K562 (cell line): ENCODE data around the gene CCNQ. TPM values are rescaled to one million over a fixed set of nuclear protein-coding genes. Genes with fewer than 3 reads are reported as not detected.

Experiments used
- BACH1 ChIP-seq: fragments of 200-800 bp; sonication (Bioruptor generic); IDR thresholded peaks from 2 replicates; pipeline ENCODE4 v1.6.1; 2016; ENCODE audit warnings: missing genetic modification characterization, missing compliant biosample characterization
- CTBP1 ChIP-seq: fragments of 450-650 bp; IDR thresholded peaks from 2 replicates; pipeline ENCODE4 v1.6.1; 2016; ENCODE audit warnings: borderline replicate concordance
- ETS2 ChIP-seq: IDR thresholded peaks from 2 replicates; pipeline ENCODE4 v1.6.1; 2016; ENCODE audit warnings: borderline replicate concordance, missing genetic modification characterization, mild to moderate bottlenecking, moderate library complexity, missing compliant biosample characterization; ENCODE audit not compliant: poor library complexity, severe bottlenecking
- HEY1 ChIP-seq: fragments of 250-450 bp; sonication (Bioruptor Pico); IDR thresholded peaks from 2 replicates; pipeline ENCODE4 v1.5.0; 2020; ENCODE audit warnings: mild to moderate bottlenecking, moderate library complexity, borderline replicate concordance
- KLF6 ChIP-seq: fragments of 250-450 bp; sonication (Bioruptor Pico); IDR thresholded peaks from 2 replicates; pipeline ENCODE4 v1.4.0; 2020; ENCODE audit warnings: mild to moderate bottlenecking, moderate library complexity, borderline replicate concordance
- MIER1 ChIP-seq: fragments of 450-650 bp; IDR thresholded peaks from 2 replicates; pipeline ENCODE4 v1.6.1; 2016; ENCODE audit warnings: antibody characterized with exemption, mild to moderate bottlenecking, low read depth
- NFE2 ChIP-seq: IDR thresholded peaks from 2 replicates; pipeline ENCODE4 v1.6.1; 2014; ENCODE audit warnings: antibody characterized with exemption, low read depth
- NFRKB ChIP-seq: fragments of 450-650 bp; IDR thresholded peaks from 2 replicates; pipeline ENCODE4 v1.6.1; 2016; ENCODE audit warnings: low read depth
- POLR2A ChIP-seq: fragments of 450-650 bp; conservative IDR thresholded peaks from 2 replicates; pipeline ENCODE4 v1.6.1; 2016
- PTTG1 ChIP-seq: fragments of 450-650 bp; IDR thresholded peaks from 2 replicates; pipeline ENCODE4 v1.6.1; 2016; ENCODE audit warnings: low read depth, mild to moderate bottlenecking, missing genetic modification characterization, missing compliant biosample characterization
- RAD51 ChIP-seq: fragments of 450-650 bp; IDR thresholded peaks from 2 replicates; pipeline ENCODE4 v1.7.1; 2016; ENCODE audit warnings: low read depth, mild to moderate bottlenecking, borderline replicate concordance
- RBM22 ChIP-seq: fragments of 200-400 bp; formaldehyde crosslinking; IDR thresholded peaks from 2 replicates; pipeline ENCODE4 v1.6.1; 2018; ENCODE audit warnings: low read length, low read depth; ENCODE audit not compliant: poor library complexity, severe bottlenecking
- RBM25 ChIP-seq: fragments of 200-400 bp; formaldehyde crosslinking; IDR thresholded peaks from 2 replicates; pipeline ENCODE4 v1.6.1; 2018; ENCODE audit warnings: low read length, low read depth, moderate library complexity; ENCODE audit not compliant: severe bottlenecking
- SMARCA5 ChIP-seq: fragments of 450-650 bp; IDR thresholded peaks from 2 replicates; pipeline ENCODE4 v1.6.1; 2016
- TSC22D4 ChIP-seq: fragments of 450-650 bp; IDR thresholded peaks from 2 replicates; pipeline ENCODE4 v1.6.1; 2016; ENCODE audit warnings: missing genetic modification characterization, missing biosample characterization, control low read depth
- ZKSCAN1 ChIP-seq: fragments of 150-350 bp; IDR thresholded peaks from 2 replicates; pipeline ENCODE4 v1.6.1; 2016; ENCODE audit warnings: low read depth, low read length
- ZNF354B ChIP-seq: fragments of 250-450 bp; sonication (Bioruptor Pico); IDR thresholded peaks from 2 replicates; pipeline ENCODE4 v1.4.0; 2020
- ZNF444 ChIP-seq: fragments of 250-450 bp; sonication (Bioruptor Pico); IDR thresholded peaks from 2 replicates; pipeline ENCODE4 v1.4.0; 2020; ENCODE audit warnings: mild to moderate bottlenecking, moderate library complexity
- polyA plus RNA-seq, 8 experiments: library from polyadenylated mRNA; depleted of rRNA in 4 of 8; stranded (reverse) in 5 of 8; unstranded in 3 of 8; fragments of >200 nt; fragmentation: Nextera tagmentation in 2 of 8; fragmentation: Illumina TruSeq in 1 of 8; extraction: Ambion mirVana in 2 of 8; extraction: Trizol in 1 of 8; gene quantifications; 2 replicates each; pipeline versions ENCODE4 v1.2.1 to v1.2.3, GENCODE V29; 2011 to 2014; ENCODE audit warnings: inconsistent platforms in 1 of 8, missing spikeins in 1 of 8
- total RNA-seq, 7 experiments: library from RNA; depleted of rRNA in 6 of 7; stranded (reverse); fragments of >200 nt in 6 of 7; fragmentation: Illumina TruSeq in 2 of 7; extraction: Trizol in 2 of 7; gene quantifications; 2 replicates each; pipeline versions ENCODE4 v1.2.1 to v1.2.3, GENCODE V29; 2011 to 2021; ENCODE audit warnings: low replicate concordance in 1 of 7
- TF ChIP-seq, protein P1 (sequence below): fragments of 250-450 bp; sonication (Bioruptor Pico); IDR thresholded peaks from 2 replicates; pipeline ENCODE4 v1.4.0; 2020; ENCODE audit warnings: mild to moderate bottlenecking, moderate library complexity
- TF ChIP-seq, protein P2 (sequence below): fragments of 450-650 bp; IDR thresholded peaks from 2 replicates; pipeline ENCODE4 v1.6.1; 2017; ENCODE audit warnings: mild to moderate bottlenecking, moderate library complexity
- TF ChIP-seq, protein P3 (sequence below): fragments of 450-650 bp; formaldehyde crosslinking; IDR thresholded peaks from 2 replicates; pipeline ENCODE4 v1.4.0; 2020; ENCODE audit warnings: mild to moderate bottlenecking, moderate library complexity
- TF ChIP-seq, protein P4 (sequence below): fragments of 250-450 bp; sonication (Bioruptor Pico); IDR thresholded peaks from 2 replicates; pipeline ENCODE4 v1.5.0; 2021

Gene CCNQ
- total and polyA plus RNA-seq, 9 of the 15 experiments (the other 6 are each of a cell fraction or from before 2014, with no cell fraction given): 0.92 to 53.8 (median 25.3) TPM

DNA sequence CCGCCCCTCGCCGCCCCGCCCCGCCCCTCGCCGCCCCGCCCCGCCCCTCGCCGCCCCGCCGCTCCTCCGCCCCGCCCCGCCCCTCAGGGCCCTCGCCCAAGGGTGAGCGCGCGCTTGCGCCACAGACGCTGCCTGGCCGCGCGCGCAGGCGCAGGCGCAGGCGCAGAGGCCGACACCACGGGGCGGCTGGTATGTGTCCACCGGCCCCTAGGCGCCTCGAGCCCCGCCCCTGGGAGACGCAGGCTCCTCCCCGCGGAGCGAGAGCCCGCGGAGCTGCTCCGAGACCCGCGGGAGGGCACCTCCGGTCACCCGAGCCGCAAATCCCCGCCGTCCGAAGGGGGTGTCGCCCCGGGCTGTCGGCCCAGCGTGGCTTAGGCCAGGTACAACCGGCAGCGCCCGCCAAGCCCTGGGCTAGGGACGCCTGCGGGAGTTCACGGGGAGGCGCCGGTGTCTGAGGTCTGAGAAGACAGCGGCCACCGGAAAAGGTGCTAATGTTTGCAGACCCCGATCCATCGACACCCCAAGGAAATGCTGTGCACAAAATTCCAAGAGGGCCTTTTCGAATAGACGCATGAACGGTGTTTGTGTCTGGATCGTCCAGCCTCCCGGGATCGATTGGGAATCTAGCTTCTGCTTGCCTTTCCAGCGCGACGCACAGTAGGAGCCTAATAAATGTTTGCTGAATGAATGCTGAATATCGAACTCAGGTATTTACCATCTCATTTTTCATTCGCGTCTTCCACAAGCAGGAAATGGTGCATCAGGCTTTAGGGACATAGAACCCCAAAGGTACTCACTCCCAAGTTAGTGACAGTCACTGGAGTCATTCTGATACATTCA, 473 bp upstream of the CCNQ start (continued):
- TF ChIP-seq ZNF444: no peak
- TF ChIP-seq ETS2 (tag): no peak
- TF ChIP-seq BACH1 (tag): no peak
- TF ChIP-seq PTTG1 (tag): no peak
- TF ChIP-seq, protein P1, sequence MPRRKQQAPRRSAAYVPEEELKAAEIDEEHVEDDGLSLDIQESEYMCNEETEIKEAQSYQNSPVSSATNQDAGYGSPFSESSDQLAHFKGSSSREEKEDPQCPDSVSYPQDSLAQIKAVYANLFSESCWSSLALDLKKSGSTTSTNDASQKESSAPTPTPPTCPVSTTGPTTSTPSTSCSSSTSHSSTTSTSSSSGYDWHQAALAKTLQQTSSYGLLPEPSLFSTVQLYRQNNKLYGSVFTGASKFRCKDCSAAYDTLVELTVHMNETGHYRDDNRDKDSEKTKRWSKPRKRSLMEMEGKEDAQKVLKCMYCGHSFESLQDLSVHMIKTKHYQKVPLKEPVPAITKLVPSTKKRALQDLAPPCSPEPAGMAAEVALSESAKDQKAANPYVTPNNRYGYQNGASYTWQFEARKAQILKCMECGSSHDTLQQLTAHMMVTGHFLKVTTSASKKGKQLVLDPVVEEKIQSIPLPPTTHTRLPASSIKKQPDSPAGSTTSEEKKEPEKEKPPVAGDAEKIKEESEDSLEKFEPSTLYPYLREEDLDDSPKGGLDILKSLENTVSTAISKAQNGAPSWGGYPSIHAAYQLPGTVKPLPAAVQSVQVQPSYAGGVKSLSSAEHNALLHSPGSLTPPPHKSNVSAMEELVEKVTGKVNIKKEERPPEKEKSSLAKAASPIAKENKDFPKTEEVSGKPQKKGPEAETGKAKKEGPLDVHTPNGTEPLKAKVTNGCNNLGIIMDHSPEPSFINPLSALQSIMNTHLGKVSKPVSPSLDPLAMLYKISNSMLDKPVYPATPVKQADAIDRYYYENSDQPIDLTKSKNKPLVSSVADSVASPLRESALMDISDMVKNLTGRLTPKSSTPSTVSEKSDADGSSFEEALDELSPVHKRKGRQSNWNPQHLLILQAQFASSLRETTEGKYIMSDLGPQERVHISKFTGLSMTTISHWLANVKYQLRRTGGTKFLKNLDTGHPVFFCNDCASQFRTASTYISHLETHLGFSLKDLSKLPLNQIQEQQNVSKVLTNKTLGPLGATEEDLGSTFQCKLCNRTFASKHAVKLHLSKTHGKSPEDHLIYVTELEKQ (CRISPR knock-in tag): no peak
- TF ChIP-seq ZNF354B (CRISPR knock-in tag): no peak
- TF ChIP-seq RBM22: no peak
- TF ChIP-seq KLF6 (CRISPR knock-in tag): no peak
- TF ChIP-seq NFRKB: no peak
- TF ChIP-seq MIER1: no peak
- peak; percentile 60; the same call in 1 of the 2 replicates for TF ChIP-seq POLR2A
- TF ChIP-seq, protein P2, sequence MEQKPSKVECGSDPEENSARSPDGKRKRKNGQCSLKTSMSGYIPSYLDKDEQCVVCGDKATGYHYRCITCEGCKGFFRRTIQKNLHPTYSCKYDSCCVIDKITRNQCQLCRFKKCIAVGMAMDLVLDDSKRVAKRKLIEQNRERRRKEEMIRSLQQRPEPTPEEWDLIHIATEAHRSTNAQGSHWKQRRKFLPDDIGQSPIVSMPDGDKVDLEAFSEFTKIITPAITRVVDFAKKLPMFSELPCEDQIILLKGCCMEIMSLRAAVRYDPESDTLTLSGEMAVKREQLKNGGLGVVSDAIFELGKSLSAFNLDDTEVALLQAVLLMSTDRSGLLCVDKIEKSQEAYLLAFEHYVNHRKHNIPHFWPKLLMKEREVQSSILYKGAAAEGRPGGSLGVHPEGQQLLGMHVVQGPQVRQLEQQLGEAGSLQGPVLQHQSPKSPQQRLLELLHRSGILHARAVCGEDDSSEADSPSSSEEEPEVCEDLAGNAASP: no peak
- TF ChIP-seq TSC22D4 (tag): no peak
- TF ChIP-seq NFE2: no peak
- no peak for TF ChIP-seq RBM25
- TF ChIP-seq, protein P3, sequence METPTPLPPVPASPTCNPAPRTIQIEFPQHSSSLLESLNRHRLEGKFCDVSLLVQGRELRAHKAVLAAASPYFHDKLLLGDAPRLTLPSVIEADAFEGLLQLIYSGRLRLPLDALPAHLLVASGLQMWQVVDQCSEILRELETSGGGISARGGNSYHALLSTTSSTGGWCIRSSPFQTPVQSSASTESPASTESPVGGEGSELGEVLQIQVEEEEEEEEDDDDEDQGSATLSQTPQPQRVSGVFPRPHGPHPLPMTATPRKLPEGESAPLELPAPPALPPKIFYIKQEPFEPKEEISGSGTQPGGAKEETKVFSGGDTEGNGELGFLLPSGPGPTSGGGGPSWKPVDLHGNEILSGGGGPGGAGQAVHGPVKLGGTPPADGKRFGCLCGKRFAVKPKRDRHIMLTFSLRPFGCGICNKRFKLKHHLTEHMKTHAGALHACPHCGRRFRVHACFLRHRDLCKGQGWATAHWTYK (CRISPR knock-in tag): 0 out of 2 replicates have a peak, but pooled peaks have one; percentile 12
- no peak for TF ChIP-seq SMARCA5
- no peak for TF ChIP-seq RAD51
- TF ChIP-seq CTBP1: no peak; the same call in 1 of the 2 replicates
- TF ChIP-seq, protein P4, sequence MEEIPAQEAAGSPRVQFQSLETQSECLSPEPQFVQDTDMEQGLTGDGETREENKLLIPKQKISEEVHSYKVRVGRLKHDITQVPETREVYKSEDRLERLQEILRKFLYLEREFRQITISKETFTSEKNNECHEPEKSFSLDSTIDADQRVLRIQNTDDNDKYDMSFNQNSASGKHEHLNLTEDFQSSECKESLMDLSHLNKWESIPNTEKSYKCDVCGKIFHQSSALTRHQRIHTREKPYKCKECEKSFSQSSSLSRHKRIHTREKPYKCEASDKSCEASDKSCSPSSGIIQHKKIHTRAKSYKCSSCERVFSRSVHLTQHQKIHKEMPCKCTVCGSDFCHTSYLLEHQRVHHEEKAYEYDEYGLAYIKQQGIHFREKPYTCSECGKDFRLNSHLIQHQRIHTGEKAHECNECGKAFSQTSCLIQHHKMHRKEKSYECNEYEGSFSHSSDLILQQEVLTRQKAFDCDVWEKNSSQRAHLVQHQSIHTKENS (CRISPR knock-in tag): no peak
- TF ChIP-seq HEY1: no peak
- TF ChIP-seq ZKSCAN1: 0 out of 2 replicates have a peak, but pooled peaks have one; percentile 58
